ENCODE data around the gene NCEH1.
"Not testable (repeated sequence)": the region's sequence is repeated elsewhere in the genome, so short reads cannot be mapped to it uniquely, and the experiment has no call there.

NCEH1 gene

DNA sequence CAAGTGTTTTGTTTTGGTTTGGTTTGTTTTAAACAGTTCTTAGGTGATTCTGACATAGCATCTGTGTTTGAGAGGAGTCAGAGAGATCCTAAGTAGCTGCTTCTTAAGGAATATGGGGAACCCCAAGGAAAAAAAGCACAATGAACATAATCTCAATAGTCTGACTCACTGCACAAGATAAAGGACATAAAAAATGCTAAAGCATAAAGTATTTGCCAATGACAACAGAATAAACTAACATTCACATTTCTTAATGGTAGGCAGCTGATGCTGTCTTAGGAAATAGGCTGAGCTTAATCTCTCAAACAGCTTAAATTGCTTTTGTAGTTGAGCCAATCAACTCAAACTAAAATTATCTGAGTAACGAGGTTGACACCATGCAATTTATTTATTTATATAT, 2.9 kb downstream of the NCEH1 start:
- H3K4me3 ChIP-seq (ENCODE audit: control insufficient read depth, low read depth, low read length) = no peak overlapping the region
- DNase-seq (ENCODE audit: low read depth) = peak; percentile 66
- TF ChIP-seq, protein P1, sequence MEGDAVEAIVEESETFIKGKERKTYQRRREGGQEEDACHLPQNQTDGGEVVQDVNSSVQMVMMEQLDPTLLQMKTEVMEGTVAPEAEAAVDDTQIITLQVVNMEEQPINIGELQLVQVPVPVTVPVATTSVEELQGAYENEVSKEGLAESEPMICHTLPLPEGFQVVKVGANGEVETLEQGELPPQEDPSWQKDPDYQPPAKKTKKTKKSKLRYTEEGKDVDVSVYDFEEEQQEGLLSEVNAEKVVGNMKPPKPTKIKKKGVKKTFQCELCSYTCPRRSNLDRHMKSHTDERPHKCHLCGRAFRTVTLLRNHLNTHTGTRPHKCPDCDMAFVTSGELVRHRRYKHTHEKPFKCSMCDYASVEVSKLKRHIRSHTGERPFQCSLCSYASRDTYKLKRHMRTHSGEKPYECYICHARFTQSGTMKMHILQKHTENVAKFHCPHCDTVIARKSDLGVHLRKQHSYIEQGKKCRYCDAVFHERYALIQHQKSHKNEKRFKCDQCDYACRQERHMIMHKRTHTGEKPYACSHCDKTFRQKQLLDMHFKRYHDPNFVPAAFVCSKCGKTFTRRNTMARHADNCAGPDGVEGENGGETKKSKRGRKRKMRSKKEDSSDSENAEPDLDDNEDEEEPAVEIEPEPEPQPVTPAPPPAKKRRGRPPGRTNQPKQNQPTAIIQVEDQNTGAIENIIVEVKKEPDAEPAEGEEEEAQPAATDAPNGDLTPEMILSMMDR (IDR thresholded peaks at IDR 0.05; ENCODE audit: control insufficient read depth, insufficient read depth, low read depth, low read length, missing control alignments) = no peak

DNA sequence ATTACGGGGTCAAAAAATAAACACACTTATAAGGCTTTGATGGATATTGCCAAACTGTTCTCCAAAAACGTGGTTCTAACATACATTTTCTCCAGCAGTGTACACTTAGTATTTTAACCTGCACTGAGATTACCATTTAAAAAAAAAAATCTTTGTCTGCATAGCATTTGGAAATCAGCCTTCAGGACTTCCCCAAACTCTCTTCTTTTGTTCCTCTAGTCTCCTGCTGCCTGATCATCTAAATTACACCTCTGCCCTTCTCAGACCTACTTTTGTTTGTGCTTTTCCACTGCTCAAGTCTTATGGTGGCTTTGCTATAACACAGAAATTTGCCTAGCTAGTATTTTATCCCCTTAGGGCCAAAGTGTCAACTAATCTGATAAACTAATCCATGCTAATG, 3.8 kb downstream of the NCEH1 start:
- DNase-seq (ENCODE audit: low read depth) = no peak
- TF ChIP-seq, protein P1 (IDR thresholded peaks at IDR 0.05; ENCODE audit: control insufficient read depth, insufficient read depth, low read depth, low read length, missing control alignments) = no peak
- H3K4me3 ChIP-seq (ENCODE audit: control insufficient read depth, low read depth, low read length) = no peak overlapping the region

DNA sequence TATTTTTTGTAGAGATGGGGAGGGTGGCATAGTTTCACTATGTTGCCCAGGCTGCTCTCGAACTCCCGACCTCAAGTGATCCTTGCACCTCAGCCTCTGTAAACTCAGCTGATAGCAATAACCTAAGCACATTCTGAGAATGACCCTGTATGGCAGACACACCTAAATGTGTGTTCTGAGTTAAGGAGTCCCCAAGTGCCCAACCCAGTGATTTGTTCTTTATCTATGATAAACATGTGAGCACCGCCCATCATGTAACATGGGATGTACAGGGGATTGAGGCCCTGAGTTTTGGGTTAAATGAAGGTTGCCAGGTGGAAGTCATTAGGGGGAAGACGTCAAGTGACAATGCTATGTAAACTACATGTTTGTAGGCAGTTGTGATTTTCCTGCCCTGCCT, 5.7 kb downstream of the NCEH1 start:
- no peak for DNase-seq (ENCODE audit: low read depth)
- no peak overlapping the region for H3K4me3 ChIP-seq (ENCODE audit: control insufficient read depth, low read depth, low read length)
- TF ChIP-seq, protein P1 (IDR thresholded peaks at IDR 0.05; ENCODE audit: control insufficient read depth, insufficient read depth, low read depth, low read length, missing control alignments) = no peak

DNA sequence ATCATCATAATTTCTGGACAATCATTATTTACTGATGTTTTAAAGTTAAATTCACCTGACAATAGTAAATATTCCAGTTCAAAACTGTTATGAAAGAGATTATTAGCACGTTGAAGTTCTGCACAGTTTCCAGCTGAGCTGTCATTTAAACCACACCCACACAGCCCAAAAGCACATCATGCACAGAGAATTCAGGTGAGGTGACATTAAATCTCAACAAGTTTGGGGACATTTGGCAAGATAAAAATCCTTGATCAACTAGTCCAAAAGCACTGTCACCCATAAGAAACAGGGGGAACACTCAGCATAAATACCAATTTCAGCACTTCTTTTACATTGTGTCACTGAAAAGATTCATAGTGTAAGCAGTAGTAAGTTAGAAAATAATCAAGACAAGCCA, 6.9 kb downstream of the NCEH1 start:
- DNase-seq (ENCODE audit: low read depth) = no peak
- no peak overlapping the region for H3K4me3 ChIP-seq (ENCODE audit: control insufficient read depth, low read depth, low read length)
- TF ChIP-seq, protein P1 (IDR thresholded peaks at IDR 0.05; ENCODE audit: control insufficient read depth, insufficient read depth, low read depth, low read length, missing control alignments) = no peak

DNA sequence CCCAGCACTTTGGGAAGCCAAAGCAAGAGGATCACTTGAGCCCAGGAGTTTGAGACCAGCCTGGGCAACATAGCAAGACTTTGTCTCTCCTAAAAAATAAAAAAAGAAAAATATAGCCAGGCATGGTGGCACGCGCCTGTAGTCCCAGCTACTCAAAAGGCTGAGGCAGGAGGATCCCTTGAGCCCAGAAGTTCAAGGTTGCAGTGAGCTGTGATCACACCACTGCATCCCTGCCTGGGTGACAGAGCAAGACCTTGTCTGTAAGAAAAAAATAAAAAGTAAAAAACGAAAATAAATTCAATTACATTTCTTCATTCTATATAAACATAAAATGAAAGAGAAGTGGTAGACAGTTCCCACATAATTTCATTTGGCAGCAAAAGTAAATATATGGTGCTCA, 8.1 kb downstream of the NCEH1 start:
- not testable (repeated sequence) for H3K4me3 ChIP-seq (ENCODE audit: control insufficient read depth, low read depth, low read length); DNase-seq (ENCODE audit: low read depth)

DNA sequence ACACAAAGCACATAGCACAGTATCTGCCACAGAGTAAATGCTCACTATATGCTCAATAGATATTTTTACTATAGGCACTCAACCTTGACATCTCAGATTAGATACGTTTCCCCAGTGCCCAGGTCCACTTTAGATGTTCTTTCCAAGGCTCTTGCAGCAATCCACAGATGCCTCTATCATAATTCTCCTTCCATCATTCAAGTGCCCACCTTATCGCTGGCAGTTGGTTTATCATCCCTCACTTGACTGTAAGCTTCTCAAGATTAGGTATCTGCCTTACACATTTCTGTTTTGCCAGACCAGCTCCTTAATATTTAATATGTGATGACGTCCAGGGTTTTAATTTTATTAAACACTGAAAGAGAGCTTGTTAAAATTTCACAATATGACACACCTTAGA, 8.6 kb downstream of the NCEH1 start:
- H3K4me3 ChIP-seq (ENCODE audit: control insufficient read depth, low read depth, low read length) = no peak overlapping the region
- TF ChIP-seq, protein P1 (IDR thresholded peaks at IDR 0.05; ENCODE audit: control insufficient read depth, insufficient read depth, low read depth, low read length, missing control alignments) = no peak
- DNase-seq (ENCODE audit: low read depth) = no peak

DNA sequence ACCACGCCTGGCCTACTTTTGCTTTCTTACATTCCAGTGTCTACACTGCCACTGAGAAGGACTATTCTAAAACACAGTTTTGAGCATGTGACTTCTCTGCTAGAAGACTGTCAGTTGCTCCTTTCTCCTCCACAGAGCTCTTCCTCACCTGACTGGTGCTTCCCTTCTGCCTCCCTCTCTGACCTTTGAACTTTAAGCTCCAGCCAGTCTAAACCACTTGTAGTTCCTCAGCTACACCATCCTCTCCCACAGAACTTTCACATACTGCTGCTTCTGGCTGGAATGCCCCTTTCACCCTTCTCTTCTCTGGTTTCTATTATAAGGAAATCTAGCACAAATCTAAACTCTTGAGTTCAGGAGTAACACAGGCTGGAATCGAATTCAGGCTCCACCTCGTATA, 9.1 kb downstream of the NCEH1 start:
- no peak for DNase-seq (ENCODE audit: low read depth)
- TF ChIP-seq, protein P1 (IDR thresholded peaks at IDR 0.05; ENCODE audit: control insufficient read depth, insufficient read depth, low read depth, low read length, missing control alignments) = no peak
- no peak overlapping the region for H3K4me3 ChIP-seq (ENCODE audit: control insufficient read depth, low read depth, low read length)
